Activated CD8-positive, alpha-beta memory T cell treated with anti-CD3 and anti-CD28 coated beads, Interleukin-2, amount 50 U/mL, for 4 hours (primary cell): ENCODE measurements around the gene UBE2E1.
"Not testable (repeated sequence)": the region's sequence is repeated elsewhere in the genome, so short reads cannot be mapped to it uniquely, and the experiment has no call there.

Experiments used
- DNase-seq: peaks from one replicate; pipeline ENCODE4 v3.0.0-alpha.2; 2020

Gene UBE2E1

DNA sequence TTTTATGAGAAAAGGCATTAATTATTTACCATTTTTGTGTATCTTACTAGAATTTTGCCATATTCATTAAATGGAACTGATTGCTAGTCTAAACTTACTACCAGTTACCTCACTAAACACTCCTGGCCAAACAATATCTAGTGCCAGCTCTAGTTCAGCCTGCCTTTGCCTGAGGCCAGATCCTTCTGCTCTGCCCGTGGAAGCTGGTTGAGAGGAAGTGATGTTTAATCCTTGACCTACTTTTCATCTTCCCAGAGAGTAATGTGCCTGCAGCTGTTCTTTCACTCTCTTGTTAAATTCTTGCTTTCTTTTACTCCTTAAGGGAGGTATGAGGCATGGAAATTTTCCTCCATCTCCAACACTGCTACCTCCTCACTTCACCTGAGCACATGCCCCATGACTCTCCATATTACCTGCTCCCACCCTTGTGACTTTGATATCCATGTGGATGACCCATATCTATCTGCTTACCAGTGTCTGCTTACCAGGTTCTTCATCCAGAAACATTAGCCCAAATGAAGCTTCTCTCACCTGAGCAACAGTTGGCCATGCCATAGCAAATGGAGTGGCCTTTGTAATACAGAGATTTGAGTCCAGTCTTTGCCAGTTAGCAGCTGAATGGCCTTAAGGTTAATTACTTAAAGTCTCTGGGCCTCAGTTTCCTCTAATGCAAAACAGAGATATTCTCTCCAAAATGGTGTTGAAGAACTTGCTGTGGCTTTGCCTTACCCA lies 53.4 kb downstream of the UBE2E1 start:
- no peak for DNase-seq

DNA sequence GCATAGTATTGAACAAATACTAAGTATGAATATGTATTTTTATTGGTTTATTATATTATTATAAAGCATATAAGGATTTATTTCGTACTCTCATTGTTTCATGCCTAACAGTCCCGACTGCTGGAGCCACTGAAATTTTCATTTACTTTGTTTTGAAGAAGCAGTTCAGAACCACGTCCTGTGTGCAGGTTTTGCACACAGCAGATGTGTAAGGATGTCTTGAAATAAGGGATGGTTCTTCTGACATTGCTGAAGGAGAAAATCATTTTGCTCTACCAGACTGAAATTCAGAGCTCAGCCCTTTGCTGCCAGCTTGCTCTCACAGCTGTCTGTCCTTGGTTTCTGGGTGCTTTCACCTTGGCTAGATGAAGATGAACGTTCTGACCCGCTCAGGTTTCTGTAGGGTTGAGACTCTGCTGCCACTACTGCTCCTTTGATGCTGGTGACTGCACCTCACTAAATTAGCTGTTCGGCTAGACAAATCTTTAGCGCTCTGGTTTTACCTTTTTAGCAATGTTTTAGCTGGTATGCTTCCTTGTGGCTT lies 54.2 kb downstream of the UBE2E1 start:
- no peak for DNase-seq

- no peak for DNase-seq
Observed at GRCh38 chr3:23861689-23862088, 55.9 kb downstream of the UBE2E1 start.

GRCh38 chr3:23863060-23863459 lies 57.3 kb downstream of the UBE2E1 start:
- DNase-seq, result no peak

- DNase-seq, result no peak
Observed at GRCh38 chr3:23864931-23865330, 59.2 kb downstream of the UBE2E1 start.

GRCh38 chr3:23865595-23866396 lies 60.0 kb downstream of the UBE2E1 start:
- no peak for DNase-seq

- no peak for DNase-seq
Observed at GRCh38 chr3:23867400-23867799, 61.6 kb downstream of the UBE2E1 start.

DNA sequence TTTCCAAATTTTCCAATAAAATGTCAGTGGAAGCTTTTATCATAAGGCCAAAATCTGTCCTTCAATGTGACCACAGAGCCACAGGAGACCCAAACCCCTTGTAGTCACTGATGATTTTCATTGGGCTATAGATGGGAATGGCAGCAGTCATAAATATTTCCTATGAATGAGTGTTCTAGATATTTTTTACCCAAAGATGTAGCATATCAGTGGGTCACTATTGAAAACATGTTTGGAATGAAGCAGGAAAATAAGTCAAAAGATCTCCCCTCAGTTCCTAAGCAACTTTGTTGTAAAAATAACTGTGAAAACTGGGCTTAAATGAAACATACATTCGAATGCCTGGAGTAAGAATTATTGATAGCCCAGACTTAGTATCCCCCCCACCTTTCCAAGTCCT lies 62.1 kb downstream of the UBE2E1 start:
- no peak for DNase-seq

DNA sequence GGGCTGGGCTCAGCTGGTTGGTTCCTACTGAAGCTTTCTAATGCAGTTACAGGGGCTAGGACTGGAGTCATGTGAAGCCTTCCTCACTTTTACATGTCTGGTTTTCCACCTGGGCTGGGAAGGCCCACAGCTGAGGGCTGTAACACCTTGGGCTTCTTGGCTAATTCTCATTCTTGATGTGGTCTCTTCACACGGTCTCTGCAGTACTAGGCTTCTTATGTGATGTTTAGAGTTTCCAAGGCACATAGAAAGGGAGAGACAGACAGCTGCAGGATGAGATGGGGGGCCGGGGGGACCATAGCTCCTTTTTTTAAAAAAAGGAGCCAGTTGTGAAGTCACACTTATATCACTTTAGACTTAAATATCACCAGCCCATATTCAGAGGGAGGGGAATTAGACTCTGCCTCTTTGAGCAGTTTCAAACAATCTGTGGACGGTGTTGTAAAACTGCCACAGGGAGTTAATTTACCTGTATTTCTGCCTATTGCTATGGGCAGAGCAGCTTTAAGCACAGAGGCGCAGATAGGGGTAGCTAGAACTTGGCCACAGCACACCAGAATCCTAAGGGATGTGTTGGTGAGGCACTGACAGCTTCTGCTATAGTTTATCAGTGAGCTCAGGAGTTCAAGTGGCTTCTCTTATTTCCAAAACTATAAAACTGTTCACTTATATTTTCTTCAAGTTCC lies 64.4 kb downstream of the UBE2E1 start:
- no peak for DNase-seq

DNA sequence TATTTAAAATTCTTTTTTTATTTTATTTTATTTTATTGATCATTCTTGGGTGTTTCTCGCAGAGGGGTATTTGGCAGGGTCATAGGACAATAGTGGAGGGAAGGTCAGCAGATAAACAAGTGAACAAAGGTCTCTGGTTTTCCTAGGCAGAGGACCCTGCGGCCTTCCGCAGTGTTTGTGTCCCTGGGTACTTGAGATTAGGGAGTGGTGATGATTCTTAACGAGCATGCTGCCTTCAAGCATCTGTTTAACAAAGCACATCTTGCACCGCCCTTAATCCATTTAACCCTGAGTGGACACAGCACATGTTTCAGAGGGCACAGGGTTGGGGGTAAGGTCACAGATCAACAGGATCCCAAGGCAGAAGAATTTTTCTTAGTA lies 64.9 kb downstream of the UBE2E1 start:
- not testable (repeated sequence) for DNase-seq

DNA sequence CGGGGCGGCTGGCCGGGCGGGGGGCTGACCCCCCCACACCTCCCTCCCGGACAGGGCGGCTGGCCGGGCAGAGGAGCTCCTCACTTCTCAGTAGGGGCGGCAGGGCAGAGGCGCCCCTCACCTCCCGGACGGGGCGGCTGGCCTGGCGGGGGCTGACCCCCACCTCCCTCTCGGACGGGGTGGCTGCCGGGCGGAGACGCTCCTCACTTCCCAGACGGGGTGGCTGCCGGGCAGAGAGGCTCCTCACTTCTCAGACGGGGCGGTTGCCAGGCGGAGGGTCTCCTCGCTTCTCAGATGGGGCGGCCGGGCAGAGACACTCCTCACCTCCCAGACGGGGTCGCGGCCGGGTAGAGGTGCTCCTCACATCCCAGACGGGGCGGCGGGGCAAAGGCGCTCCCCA lies 65.6 kb downstream of the UBE2E1 start:
- not testable (repeated sequence) for DNase-seq

- DNase-seq, result no peak
Observed at GRCh38 chr3:23872330-23872729, 66.6 kb downstream of the UBE2E1 start.

DNA sequence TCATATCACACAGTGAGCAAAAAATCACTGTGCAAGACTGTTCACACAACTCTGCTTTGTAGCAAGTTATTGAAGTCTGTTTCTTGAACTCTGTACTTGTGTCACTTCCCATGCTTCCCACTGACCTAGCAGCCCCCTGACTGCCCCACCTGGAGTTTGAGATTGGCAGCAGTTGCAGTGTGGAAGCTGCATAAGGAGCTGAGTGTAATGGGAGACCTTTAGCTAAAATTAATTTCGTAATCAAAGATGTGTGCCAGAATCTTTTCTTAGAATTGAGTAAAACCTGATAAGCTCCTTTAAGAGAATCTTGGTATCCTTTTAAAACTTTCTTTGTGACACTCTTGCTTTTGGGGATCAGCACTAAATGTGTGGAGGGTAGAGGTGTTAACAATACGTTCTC lies 68.2 kb downstream of the UBE2E1 start:
- DNase-seq, result no peak

DNA sequence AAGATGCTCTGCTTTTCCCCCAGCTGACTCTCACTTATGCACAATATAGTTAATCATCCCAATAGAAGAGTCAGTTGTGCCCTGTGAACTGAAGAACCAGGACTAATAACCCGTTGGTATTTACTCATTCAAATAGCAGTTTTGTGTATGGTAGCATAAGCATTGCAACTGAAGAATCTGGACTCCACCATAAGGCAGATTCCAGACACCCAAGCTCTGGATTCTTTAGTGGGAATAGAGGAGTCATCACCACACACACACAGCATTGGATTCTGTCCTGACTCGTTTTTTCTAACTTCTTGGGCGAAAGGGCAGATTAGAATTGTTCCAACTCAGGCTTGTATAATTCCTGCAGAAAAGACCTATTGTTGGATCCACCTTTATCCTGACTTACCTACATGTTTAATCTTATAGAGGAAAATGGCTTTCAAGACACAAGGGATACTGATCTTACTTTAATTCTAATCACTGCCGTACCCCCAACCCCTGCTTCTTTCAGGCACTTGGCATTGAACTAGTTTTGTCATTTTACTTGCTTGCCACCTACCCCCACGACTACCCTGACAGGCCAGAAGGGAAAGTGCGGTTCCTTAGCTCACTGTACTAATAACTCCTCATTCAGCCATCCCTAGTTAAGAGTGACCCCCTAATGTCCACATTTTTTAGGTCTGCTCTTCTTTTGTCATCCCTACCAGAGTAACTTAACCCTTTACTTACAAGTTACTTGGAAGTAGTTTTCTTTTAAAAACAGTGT lies 68.8 kb downstream of the UBE2E1 start:
- DNase-seq, result no peak

GRCh38 chr3:23875113-23875725 lies 69.5 kb downstream of the UBE2E1 start:
- no peak for DNase-seq

DNA sequence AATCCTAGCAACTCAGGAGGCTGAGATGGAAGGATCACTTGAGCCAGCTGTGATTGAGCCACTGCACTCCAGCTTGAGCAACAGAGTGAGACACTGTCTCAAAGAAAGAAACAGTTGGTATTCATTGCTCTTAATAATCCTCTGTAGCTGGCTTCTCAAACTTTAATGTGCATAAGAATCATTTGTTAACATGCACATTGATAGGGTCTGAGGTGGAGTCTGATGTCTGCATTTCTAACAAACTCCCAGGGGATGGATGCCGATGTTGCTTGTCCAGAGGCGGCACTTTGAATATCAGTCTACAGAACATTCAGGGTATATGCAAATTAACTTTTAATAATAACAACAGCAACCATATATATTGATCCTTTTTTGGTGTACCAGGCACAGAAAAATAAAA lies 71.2 kb downstream of the UBE2E1 start:
- no peak for DNase-seq

DNA sequence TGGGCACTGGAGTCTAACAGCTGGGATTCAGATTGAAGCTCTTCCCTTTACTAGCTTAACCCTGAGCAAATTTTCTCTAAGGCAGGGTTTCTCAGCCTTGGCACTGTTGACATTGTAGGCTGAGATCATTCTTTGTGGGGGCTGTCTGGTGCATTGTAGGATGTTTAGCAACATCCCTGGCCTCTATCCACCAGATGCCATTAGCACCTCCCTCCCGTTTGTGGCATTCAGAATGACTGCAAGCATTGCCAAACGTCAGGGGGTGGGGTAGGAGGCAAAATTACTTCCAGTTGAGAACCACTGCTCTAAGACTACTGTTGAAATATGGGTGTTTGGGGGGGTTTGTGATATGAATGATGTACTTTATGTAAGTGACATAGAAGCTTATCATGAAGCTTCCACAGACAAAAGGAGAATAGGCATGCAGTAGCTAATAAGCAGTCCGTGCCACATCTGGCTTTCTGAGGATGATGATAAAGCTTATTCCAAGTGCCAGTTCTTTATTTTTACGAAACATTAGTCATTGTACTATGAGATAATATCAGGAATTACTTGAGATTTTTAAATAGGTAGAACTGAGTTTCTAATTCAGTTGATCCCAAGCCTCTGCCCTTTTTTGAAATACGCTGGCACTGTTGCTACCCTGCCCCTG lies 71.7 kb downstream of the UBE2E1 start:
- DNase-seq, result no peak

DNA sequence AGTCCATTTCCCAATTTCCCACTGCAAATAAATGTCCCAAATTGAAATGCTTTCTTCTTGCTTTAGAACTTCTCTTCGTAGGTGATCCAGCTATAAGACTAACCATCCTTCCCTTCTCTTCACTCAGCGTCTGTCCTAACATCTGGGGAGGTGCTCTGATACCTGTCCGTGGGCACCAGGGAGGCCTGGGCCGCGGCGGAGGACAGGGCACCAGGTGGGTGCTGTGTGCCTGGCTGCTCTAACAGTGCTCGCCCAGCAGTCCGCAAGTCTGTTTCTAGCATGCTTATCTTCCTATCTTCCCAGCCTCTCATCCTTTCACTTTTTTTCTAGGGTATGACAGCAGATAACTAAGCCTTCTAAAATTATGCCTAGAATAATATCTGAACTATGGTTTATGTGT lies 73.7 kb downstream of the UBE2E1 start:
- no peak for DNase-seq

DNA sequence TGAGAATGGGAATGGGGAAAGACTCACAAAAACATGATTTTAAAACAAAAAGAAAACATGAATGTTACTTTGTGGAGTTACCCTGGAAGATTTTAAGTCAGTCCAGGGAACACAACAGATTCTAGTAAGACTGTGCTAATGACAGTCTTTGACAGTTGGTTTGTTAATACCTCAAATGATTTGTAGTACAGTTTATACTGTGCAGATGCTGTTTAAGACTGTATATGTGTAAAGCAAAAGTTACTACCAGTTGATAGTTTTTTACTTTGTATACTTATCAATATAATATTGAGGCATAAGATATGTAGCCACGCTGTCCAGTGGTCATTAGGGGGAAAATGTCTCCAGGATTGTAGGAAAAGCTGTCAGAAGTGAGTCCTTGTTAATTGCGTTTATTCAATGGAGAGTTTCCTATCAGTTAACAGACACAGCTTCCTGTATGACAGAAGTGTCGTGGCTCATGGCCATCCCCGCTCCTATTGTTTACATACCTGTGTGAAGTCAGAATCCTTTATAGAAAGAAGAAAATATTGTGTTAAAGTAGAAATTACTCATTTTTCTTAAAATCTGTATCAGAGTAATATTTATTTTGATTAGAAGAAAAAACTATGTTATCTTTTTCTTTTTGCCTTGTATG lies 75.1 kb downstream of the UBE2E1 start:
- DNase-seq, result no peak

DNA sequence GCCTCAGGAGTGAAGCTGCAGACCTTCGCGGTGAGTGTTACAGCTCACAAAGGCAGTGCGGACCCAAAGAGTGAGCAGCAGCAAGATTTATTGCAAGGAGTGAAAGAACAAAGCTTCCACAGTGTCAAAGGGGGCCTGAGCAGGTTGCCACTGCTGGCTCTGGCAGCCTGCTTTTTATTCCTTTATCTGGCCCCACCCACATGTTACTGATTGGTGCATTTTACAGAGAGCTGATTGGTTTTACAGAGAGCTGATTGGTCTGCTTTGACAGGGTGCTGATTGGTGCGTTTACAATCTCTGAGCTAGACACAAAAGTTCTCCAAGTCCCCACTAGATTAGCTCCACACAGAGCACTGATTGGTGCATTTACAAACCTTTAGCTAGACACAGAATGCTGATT lies 76.2 kb downstream of the UBE2E1 start:
- DNase-seq, result not testable (repeated sequence)

DNA sequence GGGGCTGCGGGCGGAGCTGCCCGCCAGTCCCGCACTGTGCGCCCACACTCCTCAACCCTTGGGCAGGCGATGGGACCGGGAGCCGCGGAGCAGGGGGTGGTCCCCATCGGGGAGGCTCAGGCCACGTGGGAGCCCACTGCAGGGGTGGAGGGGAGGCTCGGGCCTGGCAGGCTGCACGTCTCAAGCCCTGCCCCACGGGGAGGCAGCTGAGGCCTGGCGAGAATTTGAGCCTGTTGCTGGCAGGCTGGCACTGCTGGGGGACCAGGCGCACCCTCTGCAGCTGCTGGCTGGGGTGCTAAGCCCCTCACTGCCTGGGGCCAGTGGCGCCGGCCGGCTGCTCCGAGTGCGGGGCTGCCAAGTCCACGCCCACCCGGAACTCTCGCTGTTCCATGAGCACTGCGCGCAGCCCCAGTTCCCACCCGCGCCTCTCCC lies 76.7 kb downstream of the UBE2E1 start:
- no peak for DNase-seq
